Tibial nerve (tissue), 4 donors: ENCODE measurements around the gene GPD1L. TPM values are rescaled to one million over a fixed set of nuclear protein-coding genes. Genes with fewer than 3 reads are reported as not detected.

Experiments used
- DNase-seq, 2 donors: peaks; one replicate each; pipeline ENCODE4 v3.0.0-alpha.2; 2019; ENCODE audit warnings: low spot score in 2 of 2
- H3K27ac ChIP-seq, 4 donors: fragments of 200-600 bp; sonication (generic) in 3 of 4; one replicate each; pipeline ENCODE4 v1.5.1; 2017 to 2019; ENCODE audit warnings: mild to moderate bottlenecking in 1 of 4
- H3K27me3 ChIP-seq, 2 donors: fragments of 200-600 bp; sonication (generic) in 1 of 2; one replicate each; pipeline versions ENCODE4 v1.5.1 to v1.6.0; 2017 to 2019
- H3K36me3 ChIP-seq, 3 donors: fragments of 200-600 bp; sonication (generic); one replicate each; pipeline ENCODE4 v1.5.1; 2018 to 2019
- H3K4me1 ChIP-seq, 4 donors: fragments of 200-600 bp; sonication (generic) in 3 of 4; one replicate each; pipeline ENCODE4 v1.5.1; 2017 to 2019
- H3K4me3 ChIP-seq, 4 donors: fragments of 200-600 bp; sonication (generic) in 3 of 4; one replicate each; pipeline ENCODE4 v1.5.1; 2017 to 2019; ENCODE audit warnings: mild to moderate bottlenecking in 1 of 4, moderate library complexity in 1 of 4
- H3K9me3 ChIP-seq, 4 donors: fragments of 200-600 bp; sonication (generic) in 3 of 4; one replicate each; pipeline ENCODE4 v1.5.1; 2017 to 2019
- EP300 ChIP-seq, 2 donors: sonication (generic); formaldehyde crosslinking; IDR thresholded peaks; one replicate each; pipeline ENCODE4 v1.6.1; 2017; ENCODE audit warnings: antibody characterized with exemption in 2 of 2, mild to moderate bottlenecking in 1 of 2
- POLR2A ChIP-seq, 2 donors: fragments of 450-650 bp; IDR thresholded peaks; one replicate each; pipeline ENCODE4 v1.6.1; 2017; ENCODE audit warnings: antibody characterized with exemption in 2 of 2, mild to moderate bottlenecking in 2 of 2, moderate library complexity in 2 of 2
- WGBS, 2 donors: methylation state at CpG; one replicate each; pipeline ENCODE4 v1.1.5; 2018; 5-methylcytosine and 5-hydroxymethylcytosine counted together
- total RNA-seq, 4 donors: library from RNA; depleted of rRNA; stranded (reverse); fragments of >200 nt; gene quantifications; one replicate each; pipeline ENCODE4 v1.1.0, GENCODE V29; 2016
- TF ChIP-seq, protein P1 (sequence below), 5 experiments: fragments of 200-600 bp in 3 of 5; fragments of 450-650 bp in 2 of 5; sonication (generic) in 3 of 5; IDR thresholded peaks; one replicate each; pipeline ENCODE4 v1.5.1; 2016 to 2019; ENCODE audit warnings: antibody characterized with exemption in 5 of 5, mild to moderate bottlenecking in 3 of 5, moderate library complexity in 2 of 5

GPD1L gene
- total RNA-seq, 4 donors from 2014 or later, result 38.4 to 60.9 (median 46.5) TPM

DNA sequence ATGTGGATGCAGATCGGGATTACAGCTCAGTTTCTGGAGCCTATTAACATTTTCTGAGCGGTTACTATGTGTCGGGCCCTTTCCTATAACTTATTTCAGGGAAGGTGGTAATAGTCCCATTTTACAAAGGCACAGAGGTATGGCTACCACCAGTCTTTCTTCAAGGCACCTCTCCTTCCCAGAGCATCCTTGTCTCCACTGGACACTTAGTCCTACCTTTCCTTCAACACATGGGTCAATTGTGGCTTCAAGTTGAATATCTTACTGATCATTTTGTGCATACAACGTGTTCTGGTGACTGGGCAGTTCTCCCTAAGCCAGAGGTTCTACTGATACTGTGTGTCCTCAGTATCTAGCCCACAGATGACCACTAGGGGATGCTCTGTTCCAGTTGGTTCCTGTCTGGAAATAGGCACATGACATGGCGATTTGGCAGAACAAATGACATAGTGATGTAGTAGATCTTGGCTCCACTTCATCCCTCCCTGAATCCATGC, 71.3 kb downstream of the GPD1L start:
- H3K36me3 ChIP-seq, result no peaks in the 10 kb centered on the region
- TF ChIP-seq EP300 (IDR thresholded peaks at IDR 0.05) (no peak), POLR2A (IDR thresholded peaks at IDR 0.05) (no peak)
- TF ChIP-seq, protein P1, sequence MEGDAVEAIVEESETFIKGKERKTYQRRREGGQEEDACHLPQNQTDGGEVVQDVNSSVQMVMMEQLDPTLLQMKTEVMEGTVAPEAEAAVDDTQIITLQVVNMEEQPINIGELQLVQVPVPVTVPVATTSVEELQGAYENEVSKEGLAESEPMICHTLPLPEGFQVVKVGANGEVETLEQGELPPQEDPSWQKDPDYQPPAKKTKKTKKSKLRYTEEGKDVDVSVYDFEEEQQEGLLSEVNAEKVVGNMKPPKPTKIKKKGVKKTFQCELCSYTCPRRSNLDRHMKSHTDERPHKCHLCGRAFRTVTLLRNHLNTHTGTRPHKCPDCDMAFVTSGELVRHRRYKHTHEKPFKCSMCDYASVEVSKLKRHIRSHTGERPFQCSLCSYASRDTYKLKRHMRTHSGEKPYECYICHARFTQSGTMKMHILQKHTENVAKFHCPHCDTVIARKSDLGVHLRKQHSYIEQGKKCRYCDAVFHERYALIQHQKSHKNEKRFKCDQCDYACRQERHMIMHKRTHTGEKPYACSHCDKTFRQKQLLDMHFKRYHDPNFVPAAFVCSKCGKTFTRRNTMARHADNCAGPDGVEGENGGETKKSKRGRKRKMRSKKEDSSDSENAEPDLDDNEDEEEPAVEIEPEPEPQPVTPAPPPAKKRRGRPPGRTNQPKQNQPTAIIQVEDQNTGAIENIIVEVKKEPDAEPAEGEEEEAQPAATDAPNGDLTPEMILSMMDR (IDR thresholded peaks at IDR 0.05), result peak; percentile 44 to 67 (median 55)
- H3K4me1 ChIP-seq, result peaks cover 0 to 10% (median 0%) of the 10 kb centered on the region in 4 donors
- no peak overlapping the region for H3K27ac ChIP-seq
- peak; percentile 20 to 70 for DNase-seq
- no peak overlapping the region for H3K4me3 ChIP-seq
- 37 to 47% methylated on average over 5 of the region's 5 CpGs for WGBS, 2 donors
- H3K27me3 ChIP-seq, result no peaks in the 10 kb centered on the region
- H3K9me3 ChIP-seq, result peaks cover 0 to under 1% (median 0%) of the 10 kb centered on the region in 4 donors

DNA sequence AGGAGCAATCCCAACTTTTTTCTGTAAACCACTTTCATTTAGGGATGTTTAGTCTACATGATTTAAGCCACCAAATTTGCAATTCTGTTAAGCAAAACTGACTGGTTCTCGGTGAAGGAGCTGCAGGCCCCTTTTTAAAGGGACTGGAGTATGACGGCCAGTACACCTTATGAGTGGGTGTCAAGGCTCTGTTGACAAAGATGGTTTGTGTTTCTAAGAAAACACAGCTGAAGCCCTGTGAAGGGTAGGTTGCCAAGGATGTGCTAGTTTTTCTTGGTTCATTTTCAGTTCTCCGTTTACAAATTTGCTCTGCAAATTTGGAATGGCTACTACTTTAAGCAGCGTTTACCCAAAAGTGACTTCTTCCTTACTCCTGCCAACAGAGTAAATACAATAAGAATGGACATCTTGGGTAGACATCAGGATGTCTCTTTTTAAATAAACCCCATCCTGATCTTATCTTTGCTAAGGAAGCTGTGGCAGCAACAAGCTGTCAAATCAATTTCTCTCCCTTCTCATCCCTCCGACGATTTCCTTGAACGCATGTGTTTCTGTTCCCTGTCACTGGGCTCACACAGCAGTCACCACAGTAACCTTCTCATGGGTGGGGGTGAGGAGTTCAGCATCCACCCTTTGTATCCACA, 73.8 kb downstream of the GPD1L start:
- TF ChIP-seq EP300 (IDR thresholded peaks at IDR 0.05) (no peak), POLR2A (IDR thresholded peaks at IDR 0.05) (no peak)
- TF ChIP-seq, protein P1 (IDR thresholded peaks at IDR 0.05), result no peak
- H3K36me3 ChIP-seq, result no peaks in the 10 kb centered on the region
- H3K9me3 ChIP-seq, result no peaks in the 10 kb centered on the region
- 54 to 60% methylated on average over 7 of the region's 7 CpGs for WGBS, 2 donors
- H3K27ac ChIP-seq, result no peak overlapping the region
- H3K27me3 ChIP-seq, result no peaks in the 10 kb centered on the region
- peaks cover 0 to 10% (median 0%) of the 10 kb centered on the region in 4 donors for H3K4me1 ChIP-seq
- DNase-seq, result no peak
- no peak overlapping the region for H3K4me3 ChIP-seq

GRCh38 chr3:32181365-32181764, 74.9 kb downstream of the GPD1L start:
- no peak overlapping the region for H3K4me3 ChIP-seq
- WGBS, 2 donors, result 89 to 93% methylated on average over 7 of the region's 7 CpGs
- no peak overlapping the region for H3K27ac ChIP-seq
- no peaks in the 10 kb centered on the region for H3K9me3 ChIP-seq
- H3K36me3 ChIP-seq, result no peaks in the 10 kb centered on the region
- no peak for TF ChIP-seq POLR2A (IDR thresholded peaks at IDR 0.05)
- TF ChIP-seq, protein P1 (IDR thresholded peaks at IDR 0.05), result no peak
- TF ChIP-seq EP300 (IDR thresholded peaks at IDR 0.05), result no peak
- DNase-seq, result no peak
- H3K4me1 ChIP-seq, result peaks cover 0 to 10% (median 0%) of the 10 kb centered on the region in 4 donors
- H3K27me3 ChIP-seq, result no peaks in the 10 kb centered on the region

DNA sequence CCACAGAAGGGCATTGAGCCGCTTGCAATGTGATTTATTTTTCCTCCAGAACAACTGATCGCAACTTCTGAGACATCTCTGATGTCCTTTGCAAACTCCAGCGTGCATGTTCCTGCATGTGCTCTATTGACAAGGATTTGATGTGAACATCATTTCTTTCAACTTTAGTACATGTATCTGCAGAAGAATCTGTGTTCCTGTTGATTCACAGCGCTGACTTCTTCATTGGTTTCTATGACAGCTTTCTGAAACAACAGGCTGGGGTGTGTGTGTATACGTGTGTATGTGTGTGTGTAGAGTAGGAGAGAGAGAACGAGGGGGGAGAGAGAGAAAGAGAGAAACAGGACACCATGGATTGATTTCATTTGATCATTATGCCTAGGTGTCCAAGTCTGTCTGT, 75.4 kb downstream of the GPD1L start:
- 88 to 91% methylated on average over 6 of the region's 6 CpGs for WGBS, 2 donors
- DNase-seq, result no peak
- no peaks in the 10 kb centered on the region for H3K36me3 ChIP-seq
- H3K9me3 ChIP-seq, result no peaks in the 10 kb centered on the region
- H3K4me1 ChIP-seq, result peaks cover 0 to 10% (median 0%) of the 10 kb centered on the region in 4 donors
- TF ChIP-seq EP300 (IDR thresholded peaks at IDR 0.05) (no peak), POLR2A (IDR thresholded peaks at IDR 0.05) (no peak)
- TF ChIP-seq, protein P1 (IDR thresholded peaks at IDR 0.05), result no peak
- no peak overlapping the region for H3K4me3 ChIP-seq
- H3K27me3 ChIP-seq, result no peaks in the 10 kb centered on the region
- no peak overlapping the region for H3K27ac ChIP-seq

DNA sequence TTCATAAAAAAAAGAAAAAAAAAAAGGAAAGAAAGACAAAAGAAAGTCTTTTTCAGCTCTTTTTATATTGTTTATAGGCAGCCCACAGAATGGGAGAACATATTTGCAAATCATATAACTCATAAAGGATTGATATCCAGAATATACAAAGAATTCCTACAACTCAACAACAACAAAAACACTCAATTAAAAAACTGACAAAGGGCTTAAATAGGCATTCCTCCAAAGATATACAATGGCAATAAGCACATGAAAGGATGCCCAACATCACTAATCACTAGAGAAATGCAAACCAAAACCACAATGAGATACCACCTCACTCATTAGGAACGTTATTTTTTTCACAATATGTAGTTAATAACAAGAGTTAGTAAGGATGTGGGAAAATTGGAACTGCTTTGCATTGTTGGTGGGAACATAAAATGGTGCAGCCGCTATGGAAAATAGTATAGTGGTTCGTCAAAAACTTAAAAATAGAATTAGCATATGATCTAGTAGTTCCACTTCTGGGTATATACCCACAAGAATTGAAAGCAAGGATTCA, 77.8 kb downstream of the GPD1L start:
- Histone ChIP-seq H3K27ac (no peak overlapping the region), H3K4me1 (no peaks in the 10 kb centered on the region), H3K36me3 (no peaks in the 10 kb centered on the region), H3K27me3 (no peaks in the 10 kb centered on the region), H3K9me3 (no peaks in the 10 kb centered on the region), H3K4me3 (no peak overlapping the region)
- DNase-seq, result no peak
- TF ChIP-seq POLR2A (IDR thresholded peaks at IDR 0.05) (no peak), EP300 (IDR thresholded peaks at IDR 0.05) (no peak)
- TF ChIP-seq, protein P1 (IDR thresholded peaks at IDR 0.05), result no peak
- WGBS, 2 donors, result 82 to 86% methylated on average over 3 of the region's 3 CpGs
